IMR-90 (cell line): Measurements from ENCODE around the gene C6orf52. TPM values are rescaled to one million over a fixed set of nuclear protein-coding genes. Genes with fewer than 3 reads are reported as not detected.

ENCODE experiments used
- microRNA-seq, 2 experiments: library from miRNA; stranded (forward) in 1 of 2; unstranded in 1 of 2; fragments of 10-50 nt in 1 of 2; fragments of <30 nt in 1 of 2; gene quantifications in 1 of 2; microRNA quantifications in 1 of 2; one replicate each; pipeline versions ENCODE3 to v1.1.0; 2013 to 2020; ENCODE audit not compliant: insufficient read depth in 1 of 2, insufficient read length in 1 of 2, unreplicated experiment in 1 of 2
- polyA plus RNA-seq, 3 experiments: library from polyadenylated mRNA; depleted of rRNA; stranded (reverse); fragments of >200 nt; gene quantifications; 2 replicates each; pipeline ENCODE4 v1.2.3, GENCODE V29; 2012; ENCODE audit warnings: low replicate concordance in 1 of 3
- small RNA-seq, 5 experiments: library from RNA; depleted of rRNA; stranded (forward); fragments of <200 nt; gene quantifications; one replicate each; pipeline ENCODE3, GENCODE V24; 2012
- total RNA-seq: library from RNA; depleted of rRNA; stranded (reverse); fragments of >200 nt; gene quantifications from 2 replicates; pipeline ENCODE4 v1.2.3, GENCODE V29; 2012; rRNA removed

C6orf52 gene
- total and polyA plus RNA-seq, 2 of the 4 experiments (the other 2 are of a cell fraction) = 0.31 TPM; not detected in 1

Small RNA genes lying within 50 kb of the gene (microRNA-seq; reads per million reads assigned to microRNA genes)
- gene RF00019 (ENCODE audit: insufficient read depth, insufficient read length) = not detected

Small RNA genes lying within 50 kb of the gene (small RNA-seq; reads per million reads assigned to genes)
- 0 reads per million in 5 experiments for gene RF00019

Other genes with a start within 250 kb of the C6orf52 start
- 0.83 and 0.90 TPM in 2 replicates for gene GCNT2, start 173.3 kb downstream of the C6orf52 start, total RNA-seq
- 0.24 and 0.34 TPM in 2 replicates for gene GCNT2, start 173.3 kb downstream of the C6orf52 start, polyA plus RNA-seq (2012; rRNA removed)
- gene PAK1IP1, start 356 bp upstream of the C6orf52 start, total RNA-seq = 22.9 and 28.6 TPM in 2 replicates
- 16.7 and 16.9 TPM in 2 replicates for gene PAK1IP1, start 356 bp upstream of the C6orf52 start, polyA plus RNA-seq (2012; rRNA removed)
- 129 and 141 TPM in 2 replicates for gene TMEM14C, start 28.5 kb upstream of the C6orf52 start, total RNA-seq
- 170 and 175 TPM in 2 replicates for gene TMEM14C, start 28.5 kb upstream of the C6orf52 start, polyA plus RNA-seq (2012; rRNA removed)
- gene TMEM14B, start 53.2 kb upstream of the C6orf52 start, total RNA-seq = 66.5 and 158 TPM in 2 replicates
- 80.5 and 81.4 TPM in 2 replicates for gene TMEM14B, start 53.2 kb upstream of the C6orf52 start, polyA plus RNA-seq (2012; rRNA removed)
- gene MAK, start 143.9 kb upstream of the C6orf52 start, total RNA-seq = under 0.01 TPM in 1 of 2 replicates, not detected in the other
- not detected in 2 replicates for gene MAK, start 143.9 kb upstream of the C6orf52 start, polyA plus RNA-seq (2012; rRNA removed)
- not detected in 2 replicates for gene GCM2, start 187.4 kb upstream of the C6orf52 start, total RNA-seq
- gene GCM2, start 187.4 kb upstream of the C6orf52 start, polyA plus RNA-seq (2012; rRNA removed) = not detected in 2 replicates
- not detected in 2 replicates for gene SYCP2L, start 192.4 kb upstream of the C6orf52 start, total RNA-seq
- gene SYCP2L, start 192.4 kb upstream of the C6orf52 start, polyA plus RNA-seq (2012; rRNA removed) = 0.05 TPM in 1 of 2 replicates, not detected in the other